Endothelial cell of umbilical vein (primary cell): ENCODE measurements around the gene FAM98B. TPM values are rescaled to one million over a fixed set of nuclear protein-coding genes. Genes with fewer than 3 reads are reported as not detected.

Experiments
- BruUV-seq: library from RNA; stranded (reverse); fragments of 400-500 nt; replicated peaks from 2 replicates; lab custom pipeline; 2021; lab: Mats Ljungman, UMichigan
- CTCF ChIA-PET: fragments of 300-600, 350-600 bp; sonication (Branson Sonifier 250); formaldehyde crosslinking; loops from one replicate; lab custom pipeline; 2021; ENCODE audit warnings: antibody characterized with exemption, inconsistent platforms; lab: Charles Lee
- POLR2A ChIA-PET: fragments of 300-600, 350-600 bp; sonication (Branson Sonifier 250); formaldehyde crosslinking; loops from one replicate; lab custom pipeline; 2021; ENCODE audit warnings: antibody characterized with exemption, inconsistent platforms; lab: Charles Lee
- DNase-seq: peaks from one replicate; pipeline ENCODE4 v3.0.0-alpha.2; 2011; ENCODE audit warnings: low read depth, low spot score
- FAIRE-seq: peaks from 2 replicates; lab custom pipeline; 2011; peaks lifted over from hg19 to GRCh38; lab: Jason Lieb, UNC
- H2AFZ ChIP-seq: 2 replicates; pipeline ENCODE4 v1.6.0; 2012; ENCODE audit warnings: low read depth, low read length, control low read depth, inconsistent platforms
- H3K27ac ChIP-seq: 2 replicates; pipeline ENCODE4 v1.5.1; 2011; ENCODE audit warnings: low read depth, mild to moderate bottlenecking, control low read depth, low read length, moderate library complexity; ENCODE audit not compliant: insufficient read depth
- H3K27me3 ChIP-seq, 2 experiments: 2 replicates each; pipeline versions ENCODE4 v1.6.0 to v1.6.1; 2011; ENCODE audit warnings: low read length in 2 of 2, mixed read lengths in 1 of 2; ENCODE audit not compliant: control insufficient read depth in 2 of 2, insufficient read depth in 2 of 2
- H3K36me3 ChIP-seq, 2 experiments: 2 replicates in 1 of 2; 3 replicates in 1 of 2; pipeline ENCODE4 v1.5.1; 2011; ENCODE audit warnings: low read length in 2 of 2, mild to moderate bottlenecking in 1 of 2, moderate library complexity in 1 of 2; ENCODE audit not compliant: control insufficient read depth in 2 of 2, insufficient read depth in 2 of 2; ENCODE audit errors: extremely low read depth in 1 of 2
- H3K4me1 ChIP-seq: 3 replicates; pipeline ENCODE4 v1.5.1; 2011; ENCODE audit warnings: mild to moderate bottlenecking, low read length; ENCODE audit not compliant: control insufficient read depth, insufficient read depth; ENCODE audit errors: extremely low read depth
- H3K4me2 ChIP-seq: 2 replicates; pipeline ENCODE4 v1.6.1; 2011; ENCODE audit warnings: low read length, control low read depth, mixed read lengths; ENCODE audit not compliant: insufficient read depth
- H3K4me3 ChIP-seq, 3 experiments: fragments of 200-600 bp in 1 of 3; sonication (generic), shearing (Covaris generic) in 1 of 3; replicated peaks in 1 of 3; 2 replicates each; pipeline ENCODE4 v1.5.1; 2011 to 2016; ENCODE audit warnings: control low read depth in 3 of 3, low read length in 3 of 3, mild to moderate bottlenecking in 2 of 3, inconsistent platforms in 1 of 3, low read depth in 1 of 3, moderate library complexity in 1 of 3; ENCODE audit not compliant: insufficient read depth in 1 of 3
- H3K79me2 ChIP-seq: 2 replicates; pipeline ENCODE4 v1.6.0; 2012; ENCODE audit warnings: low read length, inconsistent platforms; ENCODE audit not compliant: control insufficient read depth, insufficient read depth
- H3K9ac ChIP-seq: replicated peaks from 2 replicates; pipeline ENCODE3; 2011; ENCODE audit warnings: low read length, control low read depth; ENCODE audit not compliant: insufficient read depth; ENCODE audit errors: extremely low read depth
- H3K9me1 ChIP-seq: replicated peaks from 3 replicates; pipeline ENCODE4 v1.6.0; 2011; ENCODE audit warnings: mild to moderate bottlenecking, low read length; ENCODE audit not compliant: control insufficient read depth, insufficient read depth; ENCODE audit errors: extremely low read depth
- H3K9me3 ChIP-seq: replicated peaks from 2 replicates; pipeline ENCODE4 v1.5.1; 2012; ENCODE audit warnings: low read length, inconsistent platforms; ENCODE audit not compliant: control insufficient read depth, insufficient read depth
- H4K20me1 ChIP-seq: replicated peaks from 2 replicates; pipeline ENCODE3; 2011; ENCODE audit warnings: mild to moderate bottlenecking, low read length; ENCODE audit not compliant: control insufficient read depth, insufficient read depth; ENCODE audit errors: extremely low read depth
- FOS ChIP-seq: IDR thresholded peaks from 2 replicates; pipeline ENCODE4 v1.6.1; 2011; ENCODE audit warnings: mild to moderate bottlenecking, low read length, moderate library complexity, borderline replicate concordance; ENCODE audit not compliant: insufficient read depth
- GATA2 ChIP-seq: IDR thresholded peaks from 2 replicates; pipeline ENCODE4 v1.7.0; 2011; ENCODE audit warnings: low read depth, mild to moderate bottlenecking, moderate library complexity, mixed read lengths, low read length; ENCODE audit not compliant: insufficient read length, insufficient read depth
- JUN ChIP-seq: IDR thresholded peaks from 2 replicates; pipeline ENCODE4 v1.6.1; 2011; ENCODE audit warnings: borderline replicate concordance, low read depth; ENCODE audit not compliant: insufficient read length, insufficient read depth
- POLR2AphosphoS5 ChIP-seq: IDR thresholded peaks from 2 replicates; pipeline ENCODE4 v1.6.1; 2012; ENCODE audit warnings: low read depth, mild to moderate bottlenecking, control low read depth, low read length, moderate library complexity; ENCODE audit not compliant: insufficient read depth
- dilution Hi-C: fragments of 300-500 bp; cut with MboI; formaldehyde crosslinking; loops from one replicate; pipeline ENCODE4 v1.15.0; 2019; ENCODE audit warnings: low sequenced_read_pairs; ENCODE audit not compliant: extremely low pct_ligation_motif_present
- intact Hi-C: fragments of 100-400 bp; cut with micrococcal nuclease; formaldehyde crosslinking; loops from one replicate; pipeline ENCODE4 v1.10.0; 2022
- polyA plus RNA-seq, 4 experiments: library from polyadenylated mRNA; depleted of rRNA in 3 of 4; stranded (reverse) in 3 of 4; unstranded in 1 of 4; fragments of >200 nt; gene quantifications; 2 replicates each; pipeline versions ENCODE4 v1.2.1 to v1.2.3, GENCODE V29; 2011 to 2012; ENCODE audit warnings: missing spikeins in 1 of 4
- total RNA-seq: library from RNA; stranded (reverse); gene quantifications from 2 replicates; pipeline ENCODE4 v1.2.3, GENCODE V29; 2021
- TF ChIP-seq, protein P1 (sequence below), 2 donors: IDR thresholded peaks; 1 replicate in 1 of 2; 2 replicates in 1 of 2; pipeline ENCODE4 v1.5.1; 2011; ENCODE audit warnings: low read length in 2 of 2, mild to moderate bottlenecking in 2 of 2, moderate library complexity in 2 of 2, control low read depth in 1 of 2, inconsistent platforms in 1 of 2, low read depth in 1 of 2; ENCODE audit not compliant: insufficient read depth in 1 of 2; ENCODE audit errors: extremely low read depth in 1 of 2
- TF ChIP-seq, protein P2 (sequence below): IDR thresholded peaks from 2 replicates; pipeline ENCODE4 v1.6.1; 2011; ENCODE audit not compliant: insufficient read depth, insufficient read length

Gene FAM98B
- total and polyA plus RNA-seq, 2 donors (not counting 3 experiments of a cell fraction or from before 2014, with no cell fraction given), result 4.2 to 22.3 TPM

DNA sequence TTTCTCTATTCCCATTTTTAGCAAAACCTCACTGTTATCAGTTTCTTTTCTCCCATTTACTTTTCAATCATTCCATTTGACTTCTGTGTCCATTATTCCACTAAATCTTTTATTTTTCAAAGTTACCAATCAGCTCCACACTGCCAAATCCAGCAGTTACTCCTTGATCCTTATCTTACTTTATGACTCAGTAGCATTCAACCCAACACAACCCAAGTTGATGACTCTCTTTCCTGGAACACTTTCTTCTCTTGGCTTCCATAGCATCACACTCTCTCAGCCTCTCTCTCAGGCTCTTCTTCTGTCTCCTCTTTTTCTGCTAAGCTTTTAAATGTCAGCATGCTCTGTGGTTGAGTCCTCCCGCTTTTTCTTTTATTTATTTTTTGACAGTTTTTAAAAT, 74.4 kb downstream of the FAM98B start:
- Histone ChIP-seq H3K36me3 (no peaks in the 10 kb centered on the region), H3K4me3 (no peak overlapping the region), H3K4me2 (no peak overlapping the region), H4K20me1 (no peaks in the 10 kb centered on the region), H3K27me3 (peaks cover 4 to 8% of the 10 kb centered on the region in 2 experiments), H3K9ac (no peak overlapping the region), H3K9me3 (no peaks in the 10 kb centered on the region), H3K4me1 (no peaks in the 10 kb centered on the region), H3K27ac (no peak overlapping the region), H3K79me2 (no peaks in the 10 kb centered on the region), H2AFZ (no peak overlapping the region), H3K9me1 (no peaks in the 10 kb centered on the region)
- BruUV-seq, result no TSS peak
- ChIA-PET POLR2A (no interaction called here), CTCF (interaction anchor here (0.8 to 1.1 kb wide), 2 partner anchors 18 to 36 kb away, joined by 3 read pairs; no protein-coding TSS in a partner anchor)
- TF ChIP-seq, protein P1, sequence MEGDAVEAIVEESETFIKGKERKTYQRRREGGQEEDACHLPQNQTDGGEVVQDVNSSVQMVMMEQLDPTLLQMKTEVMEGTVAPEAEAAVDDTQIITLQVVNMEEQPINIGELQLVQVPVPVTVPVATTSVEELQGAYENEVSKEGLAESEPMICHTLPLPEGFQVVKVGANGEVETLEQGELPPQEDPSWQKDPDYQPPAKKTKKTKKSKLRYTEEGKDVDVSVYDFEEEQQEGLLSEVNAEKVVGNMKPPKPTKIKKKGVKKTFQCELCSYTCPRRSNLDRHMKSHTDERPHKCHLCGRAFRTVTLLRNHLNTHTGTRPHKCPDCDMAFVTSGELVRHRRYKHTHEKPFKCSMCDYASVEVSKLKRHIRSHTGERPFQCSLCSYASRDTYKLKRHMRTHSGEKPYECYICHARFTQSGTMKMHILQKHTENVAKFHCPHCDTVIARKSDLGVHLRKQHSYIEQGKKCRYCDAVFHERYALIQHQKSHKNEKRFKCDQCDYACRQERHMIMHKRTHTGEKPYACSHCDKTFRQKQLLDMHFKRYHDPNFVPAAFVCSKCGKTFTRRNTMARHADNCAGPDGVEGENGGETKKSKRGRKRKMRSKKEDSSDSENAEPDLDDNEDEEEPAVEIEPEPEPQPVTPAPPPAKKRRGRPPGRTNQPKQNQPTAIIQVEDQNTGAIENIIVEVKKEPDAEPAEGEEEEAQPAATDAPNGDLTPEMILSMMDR (IDR thresholded peaks at IDR 0.05; ENCODE audit: extremely low read depth in 1 of 2, insufficient read depth in 1 of 2, low read depth in 1 of 2, low read length in 2 of 2), result no peak
- TF ChIP-seq, protein P2, sequence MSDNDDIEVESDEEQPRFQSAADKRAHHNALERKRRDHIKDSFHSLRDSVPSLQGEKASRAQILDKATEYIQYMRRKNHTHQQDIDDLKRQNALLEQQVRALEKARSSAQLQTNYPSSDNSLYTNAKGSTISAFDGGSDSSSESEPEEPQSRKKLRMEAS, result no peak
- TF ChIP-seq JUN (peak; percentile 10), FOS (peak; percentile 87), GATA2 (peak; percentile 96), POLR2AphosphoS5 (no peak)
- intact Hi-C loops (no loop called here), dilution Hi-C loops (no loop called here)
- FAIRE-seq (peak; percentile 57), DNase-seq (peak; percentile 13)
